Activated B cell treated with CpG ODN at 0.5 μM for 24 hours (primary cell): Measurements from ENCODE around the gene ZNF618. TPM values are rescaled to one million over a fixed set of nuclear protein-coding genes. Genes with fewer than 3 reads are reported as not detected.

Experiments
- ATAC-seq: fragments of 200-7000 bp; cut with Tn5 transposase; one replicate; pipeline ENCODE4 v1.10.0; 2021; ENCODE audit warnings: low read depth, mild to moderate bottlenecking, moderate library complexity
- CTCF ChIA-PET: fragments of 350-600 bp; sonication (Branson Sonifier 250); formaldehyde crosslinking; loops from one replicate; lab custom pipeline; 2021; ENCODE audit warnings: antibody characterized with exemption; lab: Charles Lee
- POLR2A ChIA-PET: fragments of 350-600 bp; sonication (Branson Sonifier 250); formaldehyde crosslinking; loops from one replicate; lab custom pipeline; 2021; ENCODE audit warnings: antibody characterized with exemption; lab: Charles Lee
- DNase-seq: peaks from one replicate; pipeline ENCODE4 v3.0.0; 2022
- H3K27ac Mint-ChIP-seq: one replicate; pipeline ENCODE4 v1.8.0; 2020; ENCODE audit warnings: mixed read lengths
- H3K27me3 Mint-ChIP-seq: one replicate; pipeline ENCODE4 v1.8.0; 2021; ENCODE audit warnings: mixed read lengths
- H3K36me3 Mint-ChIP-seq: one replicate; pipeline ENCODE4 v1.8.0; 2021; ENCODE audit warnings: low read depth, mixed read lengths
- H3K4me1 Mint-ChIP-seq: one replicate; pipeline ENCODE4 v1.8.0; 2021; ENCODE audit warnings: mixed read lengths
- H3K4me3 Mint-ChIP-seq: one replicate; pipeline ENCODE4 v1.8.0; 2020; ENCODE audit warnings: mild to moderate bottlenecking, mixed read lengths
- H3K9me3 Mint-ChIP-seq: one replicate; pipeline ENCODE4 v1.8.0; 2020; ENCODE audit warnings: mixed read lengths
- intact Hi-C: fragments of 100-400 bp; cut with micrococcal nuclease; formaldehyde crosslinking; loops from one replicate; pipeline ENCODE4 v1.15.1; 2024
- total RNA-seq: library from RNA; stranded (reverse); gene quantifications from 2 replicates; pipeline ENCODE4 v1.2.3, GENCODE V29; 2022
- TF ChIP-seq, protein P1 (sequence below): fragments of 200-600 bp; IDR thresholded peaks from one replicate; pipeline ENCODE4 v1.8.0; 2022; ENCODE audit warnings: antibody characterized with exemption, mild to moderate bottlenecking

ZNF618 gene
- total RNA-seq, 1 donor from 2014 or later, result 0.67 TPM

GRCh38 chr9:113913426-113914195 is 37.5 kb downstream of the ZNF618 start:
- Mint-ChIP-seq H3K27ac (no peak overlapping the region), H3K27me3 (peaks cover 4% of the 10 kb centered on the region), H3K36me3 (no peaks in the 10 kb centered on the region), H3K4me3 (no peak overlapping the region), H3K9me3 (no peaks in the 10 kb centered on the region), H3K4me1 (no peaks in the 10 kb centered on the region)
- CTCF ChIA-PET, result no interaction called here
- intact Hi-C loops, result no loop called here
- POLR2A ChIA-PET, result no interaction called here
- no peak for DNase-seq
- ATAC-seq, result no peak
- TF ChIP-seq, protein P1, sequence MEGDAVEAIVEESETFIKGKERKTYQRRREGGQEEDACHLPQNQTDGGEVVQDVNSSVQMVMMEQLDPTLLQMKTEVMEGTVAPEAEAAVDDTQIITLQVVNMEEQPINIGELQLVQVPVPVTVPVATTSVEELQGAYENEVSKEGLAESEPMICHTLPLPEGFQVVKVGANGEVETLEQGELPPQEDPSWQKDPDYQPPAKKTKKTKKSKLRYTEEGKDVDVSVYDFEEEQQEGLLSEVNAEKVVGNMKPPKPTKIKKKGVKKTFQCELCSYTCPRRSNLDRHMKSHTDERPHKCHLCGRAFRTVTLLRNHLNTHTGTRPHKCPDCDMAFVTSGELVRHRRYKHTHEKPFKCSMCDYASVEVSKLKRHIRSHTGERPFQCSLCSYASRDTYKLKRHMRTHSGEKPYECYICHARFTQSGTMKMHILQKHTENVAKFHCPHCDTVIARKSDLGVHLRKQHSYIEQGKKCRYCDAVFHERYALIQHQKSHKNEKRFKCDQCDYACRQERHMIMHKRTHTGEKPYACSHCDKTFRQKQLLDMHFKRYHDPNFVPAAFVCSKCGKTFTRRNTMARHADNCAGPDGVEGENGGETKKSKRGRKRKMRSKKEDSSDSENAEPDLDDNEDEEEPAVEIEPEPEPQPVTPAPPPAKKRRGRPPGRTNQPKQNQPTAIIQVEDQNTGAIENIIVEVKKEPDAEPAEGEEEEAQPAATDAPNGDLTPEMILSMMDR, result no peak

DNA sequence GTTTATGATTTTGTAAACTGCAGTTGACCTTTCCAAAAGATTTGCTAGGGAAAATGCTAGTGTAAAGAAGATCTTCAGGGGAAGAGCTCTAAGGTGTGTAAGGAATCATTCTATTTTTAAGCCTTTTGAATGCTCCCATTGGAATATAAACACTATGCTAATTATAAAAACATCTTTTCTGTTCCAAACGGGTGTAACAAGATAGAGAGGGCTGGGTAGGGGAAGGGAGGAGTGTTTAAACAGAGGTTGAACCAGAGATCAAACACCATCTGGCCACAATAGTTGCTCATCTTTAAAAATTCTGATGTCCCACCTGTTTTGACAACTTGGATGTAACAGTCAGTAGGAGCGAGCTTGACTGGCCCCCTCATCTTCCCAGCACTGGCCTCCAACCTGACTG is 38.4 kb downstream of the ZNF618 start:
- H3K4me3 Mint-ChIP-seq, result no peak overlapping the region
- H3K27me3 Mint-ChIP-seq, result peaks cover 4% of the 10 kb centered on the region
- CTCF ChIA-PET, result no interaction called here
- no peaks in the 10 kb centered on the region for H3K9me3 Mint-ChIP-seq
- intact Hi-C loops, result no loop called here
- H3K4me1 Mint-ChIP-seq, result no peaks in the 10 kb centered on the region
- POLR2A ChIA-PET, result no interaction called here
- H3K36me3 Mint-ChIP-seq, result no peaks in the 10 kb centered on the region
- no peak for ATAC-seq
- TF ChIP-seq, protein P1, result no peak
- DNase-seq, result no peak
- no peak overlapping the region for H3K27ac Mint-ChIP-seq

GRCh38 chr9:113915817-113916434 is 39.8 kb downstream of the ZNF618 start:
- Mint-ChIP-seq H3K4me1 (no peaks in the 10 kb centered on the region), H3K27me3 (no peaks in the 10 kb centered on the region), H3K9me3 (no peaks in the 10 kb centered on the region), H3K36me3 (no peaks in the 10 kb centered on the region), H3K4me3 (no peak overlapping the region), H3K27ac (no peak overlapping the region)
- CTCF ChIA-PET, result no interaction called here
- intact Hi-C loops, result no loop called here
- DNase-seq, result no peak
- TF ChIP-seq, protein P1, result no peak
- POLR2A ChIA-PET, result no interaction called here
- ATAC-seq, result no peak

GRCh38 chr9:113916931-113917330 is 40.8 kb downstream of the ZNF618 start:
- ChIA-PET CTCF (no interaction called here), POLR2A (no interaction called here)
- DNase-seq, result no peak

More at GRCh38 chr9:113916931-113917330, 40.8 kb downstream of the ZNF618 start:
- intact Hi-C loops, result no loop called here
- Mint-ChIP-seq H3K9me3 (peaks cover under 1% of the 10 kb centered on the region), H3K36me3 (no peaks in the 10 kb centered on the region), H3K27ac (no peak overlapping the region), H3K4me3 (no peak overlapping the region), H3K27me3 (no peaks in the 10 kb centered on the region), H3K4me1 (no peaks in the 10 kb centered on the region)
- TF ChIP-seq, protein P1, result no peak
- ATAC-seq, result no peak
